Activated T-cell treated with anti-CD3 and anti-CD28 coated beads, Interleukin-2, amount 50 U/mL, for 4 hours (primary cell): ENCODE measurements around the gene MFSD2B. TPM values are rescaled to one million over a fixed set of nuclear protein-coding genes. Genes with fewer than 3 reads are reported as not detected.
"Not testable (repeated sequence)": the region's sequence is repeated elsewhere in the genome, so short reads cannot be mapped to it uniquely, and the experiment has no call there.

ENCODE experiments used
- ATAC-seq, 2 donors: fragments of 200-7000 bp; cut with Tn5 transposase; one replicate each; pipeline ENCODE4 v1.10.0; 2021
- DNase-seq: peaks from one replicate; pipeline ENCODE4 v3.0.0-alpha.2; 2020
- H3K27me3 Mint-ChIP-seq: one replicate; pipeline ENCODE4 v1.8.0; 2021; ENCODE audit warnings: low read depth, mixed read lengths
- H3K36me3 Mint-ChIP-seq: one replicate; pipeline ENCODE4 v1.8.0; 2022; ENCODE audit warnings: mixed read lengths; ENCODE audit not compliant: insufficient read depth
- H3K4me1 Mint-ChIP-seq: one replicate; pipeline ENCODE4 v1.8.0; 2021; ENCODE audit warnings: low read depth, mixed read lengths
- H3K4me3 Mint-ChIP-seq: one replicate; pipeline ENCODE4 v1.8.0; 2021; ENCODE audit warnings: mild to moderate bottlenecking, moderate library complexity, mixed read lengths
- H3K9me3 Mint-ChIP-seq: one replicate; pipeline ENCODE4 v1.8.0; 2021; ENCODE audit warnings: mixed read lengths
- total RNA-seq, 3 donors: library from RNA; stranded (reverse); gene quantifications; one replicate each; pipeline ENCODE4 v1.2.1, GENCODE V29; 2021

MFSD2B gene
- total RNA-seq, 3 donors from 2014 or later = 0.13 TPM; not detected in 2

DNA sequence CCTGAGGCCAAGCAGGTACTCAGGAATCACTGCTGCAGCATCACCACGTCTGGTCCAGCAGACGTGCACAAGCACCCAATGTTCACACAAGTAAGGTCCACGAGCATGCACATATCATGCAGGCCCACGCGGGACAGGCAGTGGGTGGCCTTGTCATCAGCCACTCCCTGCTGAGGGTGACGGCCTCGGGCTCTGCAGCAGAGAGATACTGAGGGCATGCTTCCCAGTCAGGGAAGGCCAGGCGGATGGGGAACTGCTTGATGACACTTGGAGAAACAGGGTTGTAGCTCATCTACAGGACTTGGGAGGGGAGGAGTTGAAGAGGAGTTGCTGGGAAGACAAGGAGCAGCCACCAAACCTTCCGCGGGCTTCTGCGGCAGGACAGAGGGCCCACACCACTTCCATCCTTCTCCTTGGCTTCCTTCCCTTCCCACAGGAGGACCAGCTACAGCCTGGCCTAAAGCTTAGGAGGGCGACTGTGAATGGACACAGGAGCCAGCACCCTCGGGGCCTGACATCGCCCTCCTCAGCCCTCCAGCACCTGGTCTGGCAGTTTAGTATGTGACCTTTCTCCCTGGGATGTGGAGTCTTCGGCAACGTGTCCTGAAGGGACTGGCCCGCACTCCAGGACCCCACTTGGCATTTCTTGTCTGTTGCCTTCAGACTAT, 15.2 kb downstream of the MFSD2B start:
- ATAC-seq = no peak
- Mint-ChIP-seq H3K27me3 (no peaks in the 10 kb centered on the region), H3K4me3 (no peak overlapping the region), H3K36me3 (peaks cover 40% of the 10 kb centered on the region), H3K4me1 (no peaks in the 10 kb centered on the region), H3K9me3 (no peaks in the 10 kb centered on the region)
- DNase-seq = no peak

GRCh38 chr2:24026233-24026632, 16.3 kb downstream of the MFSD2B start:
- no peaks in the 10 kb centered on the region for H3K27me3 Mint-ChIP-seq
- ATAC-seq = no peak
- H3K9me3 Mint-ChIP-seq = no peaks in the 10 kb centered on the region
- H3K4me3 Mint-ChIP-seq = no peak overlapping the region
- peaks cover 46% of the 10 kb centered on the region for H3K36me3 Mint-ChIP-seq
- no peak for DNase-seq
- no peaks in the 10 kb centered on the region for H3K4me1 Mint-ChIP-seq

- DNase-seq (no peak), ATAC-seq (no peak)
- Mint-ChIP-seq H3K36me3 (peaks cover 24% of the 10 kb centered on the region), H3K4me1 (peaks cover 10% of the 10 kb centered on the region), H3K4me3 (no peak overlapping the region), H3K9me3 (no peaks in the 10 kb centered on the region), H3K27me3 (no peaks in the 10 kb centered on the region)
Observed at GRCh38 chr2:24038786-24039499, 29.1 kb downstream of the MFSD2B start.

DNA sequence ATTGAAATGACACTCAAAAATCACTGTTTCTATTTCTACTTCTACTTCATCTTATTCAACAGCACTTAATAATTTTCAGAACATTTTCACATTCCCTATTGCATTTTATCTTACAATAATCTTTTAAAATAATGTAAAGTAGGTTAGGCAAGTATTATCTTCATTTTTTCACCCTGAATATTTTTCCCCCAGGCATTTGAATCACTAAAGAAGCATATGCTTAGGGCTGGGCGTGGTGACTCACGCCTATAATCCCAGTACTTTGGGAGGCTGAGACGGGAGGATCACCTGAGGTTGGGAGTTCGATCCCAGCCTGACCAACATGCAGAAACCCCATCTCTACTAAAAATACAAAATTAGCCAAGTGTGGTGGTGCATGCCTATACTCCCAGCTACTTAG, 30.6 kb downstream of the MFSD2B start:
- Mint-ChIP-seq H3K27me3 (no peaks in the 10 kb centered on the region), H3K4me1 (peaks cover 12% of the 10 kb centered on the region), H3K36me3 (peaks cover 23% of the 10 kb centered on the region), H3K4me3 (no peak overlapping the region), H3K9me3 (no peaks in the 10 kb centered on the region)
- no peak for ATAC-seq
- no peak for DNase-seq

- Mint-ChIP-seq H3K36me3 (peaks cover 16% of the 10 kb centered on the region), H3K4me1 (peaks cover 22% of the 10 kb centered on the region)
- not testable (repeated sequence) for H3K4me3 Mint-ChIP-seq, H3K9me3 Mint-ChIP-seq, H3K27me3 Mint-ChIP-seq, ATAC-seq, DNase-seq
Observed at GRCh38 chr2:24043133-24043532, 33.2 kb downstream of the MFSD2B start.

DNA sequence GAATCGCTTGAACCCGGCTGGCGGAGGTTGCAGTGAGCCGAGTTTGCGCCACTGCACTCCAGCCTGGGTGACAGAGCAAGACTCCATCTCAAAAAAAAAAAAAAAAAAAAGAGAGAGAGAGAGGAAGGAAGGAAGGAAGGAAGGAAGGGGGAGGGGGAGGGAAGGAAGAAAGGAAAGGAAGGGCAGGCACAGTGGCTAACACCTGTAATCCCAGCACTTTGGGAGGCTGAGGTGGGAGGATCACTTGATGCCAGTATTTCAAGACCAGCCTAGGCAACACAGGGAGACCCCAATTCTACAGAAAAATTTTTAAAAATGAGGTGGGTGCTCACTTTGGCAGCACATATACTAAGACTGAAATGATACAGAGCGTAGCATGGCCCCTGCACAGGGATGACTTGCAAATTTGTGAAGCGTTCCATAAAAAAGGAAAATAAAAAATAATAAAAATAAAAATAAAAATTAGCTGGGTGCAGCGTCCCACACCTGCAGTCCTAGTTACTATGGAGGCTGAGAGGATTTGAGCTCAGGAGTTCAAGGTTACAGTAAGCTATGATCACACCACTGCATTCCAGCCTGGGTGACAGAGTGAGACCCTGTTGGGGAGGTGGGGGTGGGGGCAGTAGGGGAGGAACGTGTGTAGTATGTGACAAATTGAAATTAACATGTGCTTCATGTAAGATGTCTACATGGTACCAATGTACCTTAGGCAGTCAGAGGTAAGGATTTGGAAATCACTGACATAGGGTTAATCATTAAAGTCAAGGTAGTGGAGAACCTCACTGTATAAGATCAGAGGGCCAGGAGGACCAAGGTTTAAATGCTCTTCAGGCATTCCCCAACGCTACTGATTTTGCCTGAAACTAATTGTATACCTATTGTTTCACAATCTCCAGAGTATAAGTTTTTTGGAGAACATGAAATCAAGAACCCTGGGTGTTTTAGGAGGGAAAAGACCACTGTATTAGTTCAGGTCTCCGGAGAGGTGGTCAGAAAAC, 35.9 kb downstream of the MFSD2B start:
- no peak for ATAC-seq
- H3K4me3 Mint-ChIP-seq = peak overlapping the region; percentile 98
- H3K36me3 Mint-ChIP-seq = no peaks in the 10 kb centered on the region
- no peaks in the 10 kb centered on the region for H3K9me3 Mint-ChIP-seq
- H3K27me3 Mint-ChIP-seq = peaks cover 3% of the 10 kb centered on the region
- peaks cover 24% of the 10 kb centered on the region for H3K4me1 Mint-ChIP-seq
- no peak for DNase-seq

GRCh38 chr2:24046599-24046929, 36.7 kb downstream of the MFSD2B start:
- no peaks in the 10 kb centered on the region for H3K9me3 Mint-ChIP-seq
- ATAC-seq (no peak), DNase-seq (no peak)
- H3K4me1 Mint-ChIP-seq = peaks cover 24% of the 10 kb centered on the region
- no peaks in the 10 kb centered on the region for H3K36me3 Mint-ChIP-seq
- peaks cover 3% of the 10 kb centered on the region for H3K27me3 Mint-ChIP-seq
- H3K4me3 Mint-ChIP-seq = peak overlapping the region; percentile 98

GRCh38 chr2:24046930-24047702, 37.2 kb downstream of the MFSD2B start, which contains the start of gene WDCP:
Gene WDCP (minus strand): TSS chr2:24047391. CDS start chr2:24039494, 7,897 bp downstream.
- Mint-ChIP-seq H3K27me3 (peaks cover 3% of the 10 kb centered on the region), H3K4me3 (peak within 1 kb of the TSS; percentile 98), H3K4me1 (peaks cover 24% of the 10 kb centered on the region), H3K36me3 (no peaks in the 10 kb centered on the region), H3K9me3 (no peaks in the 10 kb centered on the region)
- ATAC-seq (peak; percentile 99), DNase-seq (peak; percentile 86)

DNA sequence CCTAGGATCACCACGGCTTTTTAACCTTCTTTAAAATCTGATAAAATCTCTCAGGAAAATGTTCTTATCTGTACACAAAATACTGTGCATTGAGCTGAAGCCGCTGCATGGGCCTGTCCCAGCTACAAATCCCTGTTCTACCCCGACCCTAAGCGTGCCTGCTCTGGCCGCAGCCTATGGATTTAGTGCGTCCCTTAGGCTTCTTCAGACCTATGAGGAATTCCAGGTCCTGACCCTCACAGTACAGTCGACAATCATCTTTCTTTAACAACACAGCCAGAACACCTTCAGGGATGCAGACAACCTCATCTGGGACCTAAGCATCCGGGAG, 37.8 kb downstream of the MFSD2B start:
- Mint-ChIP-seq H3K27me3 (peaks cover 3% of the 10 kb centered on the region), H3K9me3 (no peaks in the 10 kb centered on the region), H3K4me1 (peaks cover 24% of the 10 kb centered on the region), H3K36me3 (no peaks in the 10 kb centered on the region), H3K4me3 (peak overlapping the region; percentile 98)
- ATAC-seq (no peak), DNase-seq (no peak)

- peaks cover 3% of the 10 kb centered on the region for H3K27me3 Mint-ChIP-seq
- ATAC-seq (no peak), DNase-seq (no peak)
- H3K4me3 Mint-ChIP-seq = no peak overlapping the region
- no peaks in the 10 kb centered on the region for H3K9me3 Mint-ChIP-seq
- peaks cover 22% of the 10 kb centered on the region for H3K4me1 Mint-ChIP-seq
- no peaks in the 10 kb centered on the region for H3K36me3 Mint-ChIP-seq
Observed at GRCh38 chr2:24048769-24049484, 39.0 kb downstream of the MFSD2B start.

DNA sequence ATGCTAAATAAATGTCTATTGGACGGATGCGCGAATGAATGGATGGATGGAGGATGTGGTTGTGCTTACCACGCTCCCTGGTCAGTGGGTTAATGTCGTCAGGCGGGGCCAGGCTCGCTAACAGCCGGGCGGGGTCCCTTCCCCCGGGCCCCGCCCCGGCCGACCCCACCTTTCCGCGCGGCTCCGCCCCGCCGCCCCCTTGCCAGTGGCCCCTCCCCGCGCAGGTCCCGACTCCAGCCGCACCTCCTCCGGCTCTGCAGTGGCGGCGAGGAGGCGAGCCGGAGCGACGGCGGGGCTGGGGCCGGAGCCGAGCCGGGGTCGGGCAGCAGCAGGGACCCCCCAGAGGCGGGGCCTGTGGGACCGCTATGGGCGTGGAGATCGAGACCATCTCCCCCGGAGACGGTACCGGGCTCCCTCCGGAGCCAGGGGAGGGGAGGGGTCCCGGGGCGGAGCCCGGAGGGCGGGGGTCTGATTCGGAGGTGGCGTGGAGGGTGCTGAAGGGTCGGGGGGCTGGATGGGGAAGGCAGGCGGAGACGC, 39.7 kb downstream of the MFSD2B start, which contains the start of gene FKBP1B:
FKBP1B (plus strand) TSS at position 257 of the 537 bp plus-strand sequence; CDS start at position 366, 109 bp downstream.
- Mint-ChIP-seq H3K4me1 (peaks cover 22% of the 10 kb centered on the region), H3K4me3 (no peak within 1 kb of the TSS), H3K36me3 (no peaks in the 10 kb centered on the region)

GRCh38 chr2:24050041-24050979, 40.4 kb downstream of the MFSD2B start:
- H3K36me3 Mint-ChIP-seq = no peaks in the 10 kb centered on the region
- H3K27me3 Mint-ChIP-seq = peaks cover 3% of the 10 kb centered on the region
- ATAC-seq (no peak), DNase-seq (peak; percentile 13)
- H3K9me3 Mint-ChIP-seq = no peaks in the 10 kb centered on the region
- peaks cover 19% of the 10 kb centered on the region for H3K4me1 Mint-ChIP-seq
- H3K4me3 Mint-ChIP-seq = no peak overlapping the region

More for the DNA sequence above, 39.7 kb downstream of the MFSD2B start, which contains the start of gene FKBP1B:
- ATAC-seq (peak; percentile 36 to 39), DNase-seq (peak; percentile 29)
- peaks cover 3% of the 10 kb centered on the region for H3K27me3 Mint-ChIP-seq
- H3K9me3 Mint-ChIP-seq = no peaks in the 10 kb centered on the region
